GM18519 (cell line): ENCODE data around the gene UBE2N.
"Not testable (repeated sequence)": the region's sequence is repeated elsewhere in the genome, so short reads cannot be mapped to it uniquely, and the experiment has no call there.

Experiments
- ATAC-seq: cut with Tn5 transposase; IDR thresholded peaks from one replicate; pipeline ENCODE4 v1.9.1; 2021; ENCODE audit warnings: mild to moderate bottlenecking, moderate library complexity; ENCODE audit not compliant: unreplicated experiment, low FRiP score

UBE2N gene

GRCh38 chr12:93381976-93382437, 59.7 kb downstream of the UBE2N start:
- ATAC-seq: not testable (repeated sequence)

GRCh38 chr12:93381161-93381975, 60.4 kb downstream of the UBE2N start:
- ATAC-seq: no peak

GRCh38 chr12:93380480-93381121, 61.1 kb downstream of the UBE2N start:
- no peak for ATAC-seq

- no peak for ATAC-seq
Measured at GRCh38 chr12:93379981-93380361, 61.8 kb downstream of the UBE2N start.

- no peak for ATAC-seq
Measured at GRCh38 chr12:93379326-93379980, 62.3 kb downstream of the UBE2N start.

- ATAC-seq: no peak
Measured at GRCh38 chr12:93378998-93379325, 62.8 kb downstream of the UBE2N start.

GRCh38 chr12:93378196-93378997, 63.4 kb downstream of the UBE2N start:
- peak; percentile 21 for ATAC-seq

GRCh38 chr12:93377252-93378195, 64.2 kb downstream of the UBE2N start, which contains the start of gene NUDT4:
TSS of gene NUDT4 (plus strand) at chr12:93377925. CDS start at chr12:93378323, 398 bp downstream.
- peak; percentile 46 for ATAC-seq

GRCh38 chr12:93376436-93377251, 65.1 kb downstream of the UBE2N start:
- no peak for ATAC-seq

GRCh38 chr12:93375906-93376305, 65.8 kb downstream of the UBE2N start:
- ATAC-seq: no peak

- no peak for ATAC-seq
Measured at GRCh38 chr12:93373961-93374656, 67.6 kb downstream of the UBE2N start.

GRCh38 chr12:93370947-93371346, 70.8 kb downstream of the UBE2N start:
- ATAC-seq: no peak

GRCh38 chr12:93369505-93369904, 72.2 kb downstream of the UBE2N start:
- ATAC-seq: no peak

- no peak for ATAC-seq
Measured at GRCh38 chr12:93368766-93369165, 73.0 kb downstream of the UBE2N start.

GRCh38 chr12:93366422-93366821, 75.3 kb downstream of the UBE2N start:
- no peak for ATAC-seq

GRCh38 chr12:93365616-93366405, 75.9 kb downstream of the UBE2N start:
- ATAC-seq: no peak

GRCh38 chr12:93363841-93364297, 77.9 kb downstream of the UBE2N start:
- peak; percentile 69 for ATAC-seq
